RCC 7860 (cell line): ENCODE results near the gene C19orf81.

Experiments used
- DNase-seq: peaks from one replicate; pipeline ENCODE4 v3.0.0-alpha.2; 2015; ENCODE audit warnings: low spot score
- FAIRE-seq: peaks from 2 replicates; lab custom pipeline; 2012; peaks lifted over from hg19 to GRCh38; lab: Jason Lieb, UNC

Gene C19orf81

GRCh38 chr19:50705422-50706019, 56.3 kb downstream of the C19orf81 start:
- DNase-seq = peak; percentile 45
- peak; percentile 31 for FAIRE-seq

GRCh38 chr19:50706387-50706786, 57.1 kb downstream of the C19orf81 start:
- no peak for FAIRE-seq
- DNase-seq = no peak

GRCh38 chr19:50708179-50708879, 59.1 kb downstream of the C19orf81 start:
- DNase-seq = no peak
- FAIRE-seq = no peak
